SH-SY5Y (cell line): ENCODE measurements around the gene ARHGEF37.

Experiments
- GATA2 ChIP-seq: IDR thresholded peaks from 2 replicates; pipeline ENCODE4 v1.6.1; 2011; ENCODE audit warnings: mild to moderate bottlenecking, low read depth, low read length
- GATA3 ChIP-seq: IDR thresholded peaks from 2 replicates; pipeline ENCODE4 v1.6.1; 2011; ENCODE audit warnings: low read depth, mild to moderate bottlenecking, low read length, moderate library complexity

- TF ChIP-seq GATA3, result no peak
- TF ChIP-seq GATA2, result no peak
Measured at GRCh38 chr5:149641000-149641576, 59.8 kb downstream of the ARHGEF37 start.
